ENCODE data around the gene DSTYK.

DSTYK gene

GRCh38 chr1:205121660-205122488 is 89.6 kb downstream of the DSTYK start, which contains the start of gene RBBP5:
RBBP5 (minus strand) TSS chr1:205121978; CDS start chr1:205121873, 105 bp downstream.
- peak within 1 kb of the TSS; percentile 80 to 98 for H3K4me3 ChIP-seq (replicated peaks in 1 of 2; ENCODE audit: low read depth in 2 of 2, low read length in 2 of 2)
- peak; percentile 80 for TF ChIP-seq CTCF (IDR thresholded peaks at IDR 0.05; ENCODE audit: low read depth, low read length)
- peak; percentile 99 for DNase-seq (ENCODE audit: low read depth in 2 of 2)

GRCh38 chr1:205118752-205119151 is 92.8 kb downstream of the DSTYK start:
- no peak for DNase-seq (ENCODE audit: low read depth in 2 of 2)
- TF ChIP-seq CTCF (IDR thresholded peaks at IDR 0.05; ENCODE audit: low read depth, low read length), result no peak
- H3K4me3 ChIP-seq (replicated peaks in 1 of 2; ENCODE audit: low read depth in 2 of 2, low read length in 2 of 2), result no peak overlapping the region

GRCh38 chr1:205111354-205111753 is 100.1 kb downstream of the DSTYK start:
- no peak for DNase-seq (ENCODE audit: low read depth in 2 of 2)
- TF ChIP-seq CTCF (IDR thresholded peaks at IDR 0.05; ENCODE audit: low read depth, low read length), result no peak
- no peak overlapping the region for H3K4me3 ChIP-seq (replicated peaks in 1 of 2; ENCODE audit: low read depth in 2 of 2, low read length in 2 of 2)

GRCh38 chr1:205109711-205110110 is 101.8 kb downstream of the DSTYK start:
- no peak for DNase-seq (ENCODE audit: low read depth in 2 of 2)
- no peak overlapping the region for H3K4me3 ChIP-seq (replicated peaks in 1 of 2; ENCODE audit: low read depth in 2 of 2, low read length in 2 of 2)
- TF ChIP-seq CTCF (IDR thresholded peaks at IDR 0.05; ENCODE audit: low read depth, low read length), result no peak

GRCh38 chr1:205109269-205109668 is 102.2 kb downstream of the DSTYK start:
- no peak for DNase-seq (ENCODE audit: low read depth in 2 of 2)
- no peak overlapping the region for H3K4me3 ChIP-seq (replicated peaks in 1 of 2; ENCODE audit: low read depth in 2 of 2, low read length in 2 of 2)
- TF ChIP-seq CTCF (IDR thresholded peaks at IDR 0.05; ENCODE audit: low read depth, low read length), result no peak

- DNase-seq (ENCODE audit: low read depth in 2 of 2), result no peak
- TF ChIP-seq CTCF (IDR thresholded peaks at IDR 0.05; ENCODE audit: low read depth, low read length), result no peak
- no peak overlapping the region for H3K4me3 ChIP-seq (replicated peaks in 1 of 2; ENCODE audit: low read depth in 2 of 2, low read length in 2 of 2)
Observed at GRCh38 chr1:205108464-205108863, 103.0 kb downstream of the DSTYK start.

All from cardiac fibroblast (primary cell).